ENCODE measurements around the gene HK1. TPM values are rescaled to one million over a fixed set of nuclear protein-coding genes. Genes with fewer than 3 reads are reported as not detected.
"Not testable (repeated sequence)": the region's sequence is repeated elsewhere in the genome, so short reads cannot be mapped to it uniquely, and the experiment has no call there.

The HK1 gene
- total RNA-seq, 4 donors from 2014 or later: 27.3 to 54.0 (median 30.1) TPM

GRCh38 chr10:69331161-69331560 is 52.9 kb downstream of the HK1 start:
- Histone ChIP-seq H3K4me1 (peaks cover 0 to 56% (median 26%) of the 10 kb centered on the region in 4 donors), H3K4me3 (no peak overlapping the region), H3K36me3 (no peaks in the 10 kb centered on the region), H3K9me3 (no peaks in the 10 kb centered on the region), H3K27ac (no peak overlapping the region), H3K27me3 (no peaks in the 10 kb centered on the region)
- no peak for DNase-seq (ENCODE audit: low spot score in 2 of 2)
- WGBS, 2 donors: 96 to 98% methylated on average over 7 of the region's 7 CpGs
- TF ChIP-seq, protein P1, sequence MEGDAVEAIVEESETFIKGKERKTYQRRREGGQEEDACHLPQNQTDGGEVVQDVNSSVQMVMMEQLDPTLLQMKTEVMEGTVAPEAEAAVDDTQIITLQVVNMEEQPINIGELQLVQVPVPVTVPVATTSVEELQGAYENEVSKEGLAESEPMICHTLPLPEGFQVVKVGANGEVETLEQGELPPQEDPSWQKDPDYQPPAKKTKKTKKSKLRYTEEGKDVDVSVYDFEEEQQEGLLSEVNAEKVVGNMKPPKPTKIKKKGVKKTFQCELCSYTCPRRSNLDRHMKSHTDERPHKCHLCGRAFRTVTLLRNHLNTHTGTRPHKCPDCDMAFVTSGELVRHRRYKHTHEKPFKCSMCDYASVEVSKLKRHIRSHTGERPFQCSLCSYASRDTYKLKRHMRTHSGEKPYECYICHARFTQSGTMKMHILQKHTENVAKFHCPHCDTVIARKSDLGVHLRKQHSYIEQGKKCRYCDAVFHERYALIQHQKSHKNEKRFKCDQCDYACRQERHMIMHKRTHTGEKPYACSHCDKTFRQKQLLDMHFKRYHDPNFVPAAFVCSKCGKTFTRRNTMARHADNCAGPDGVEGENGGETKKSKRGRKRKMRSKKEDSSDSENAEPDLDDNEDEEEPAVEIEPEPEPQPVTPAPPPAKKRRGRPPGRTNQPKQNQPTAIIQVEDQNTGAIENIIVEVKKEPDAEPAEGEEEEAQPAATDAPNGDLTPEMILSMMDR (IDR thresholded peaks at IDR 0.05): no peak
- TF ChIP-seq EP300 (IDR thresholded peaks at IDR 0.05) (no peak), POLR2A (IDR thresholded peaks at IDR 0.05) (no peak)

GRCh38 chr10:69332278-69333010 is 54.1 kb downstream of the HK1 start:
- Histone ChIP-seq H3K27me3 (no peaks in the 10 kb centered on the region), H3K4me3 (no peak overlapping the region), H3K36me3 (no peaks in the 10 kb centered on the region), H3K27ac (no peak overlapping the region), H3K4me1 (peaks cover 0 to 60% (median 25%) of the 10 kb centered on the region in 4 donors), H3K9me3 (no peaks in the 10 kb centered on the region)
- TF ChIP-seq EP300 (IDR thresholded peaks at IDR 0.05) (no peak), POLR2A (IDR thresholded peaks at IDR 0.05) (no peak)
- TF ChIP-seq, protein P1 (IDR thresholded peaks at IDR 0.05): no peak
- WGBS, 2 donors: 88 to 89% methylated on average over 9 of the region's 9 CpGs
- DNase-seq (ENCODE audit: low spot score in 2 of 2): no peak

GRCh38 chr10:69333205-69333604 is 54.9 kb downstream of the HK1 start:
- Histone ChIP-seq H3K4me1 (peaks cover 0 to 61% (median 25%) of the 10 kb centered on the region in 4 donors), H3K27me3 (no peaks in the 10 kb centered on the region), H3K27ac (peak overlapping the region in 2 of 4 donors; percentile 37 to 39), H3K9me3 (no peaks in the 10 kb centered on the region), H3K36me3 (no peaks in the 10 kb centered on the region), H3K4me3 (no peak overlapping the region)
- DNase-seq (ENCODE audit: low spot score in 2 of 2): no peak
- 42 to 56% methylated on average over 3 of the region's 3 CpGs for WGBS, 2 donors
- TF ChIP-seq, protein P1 (IDR thresholded peaks at IDR 0.05): peak in 1 of 5 experiments; percentile 10
- no peak for TF ChIP-seq POLR2A (IDR thresholded peaks at IDR 0.05)

DNA sequence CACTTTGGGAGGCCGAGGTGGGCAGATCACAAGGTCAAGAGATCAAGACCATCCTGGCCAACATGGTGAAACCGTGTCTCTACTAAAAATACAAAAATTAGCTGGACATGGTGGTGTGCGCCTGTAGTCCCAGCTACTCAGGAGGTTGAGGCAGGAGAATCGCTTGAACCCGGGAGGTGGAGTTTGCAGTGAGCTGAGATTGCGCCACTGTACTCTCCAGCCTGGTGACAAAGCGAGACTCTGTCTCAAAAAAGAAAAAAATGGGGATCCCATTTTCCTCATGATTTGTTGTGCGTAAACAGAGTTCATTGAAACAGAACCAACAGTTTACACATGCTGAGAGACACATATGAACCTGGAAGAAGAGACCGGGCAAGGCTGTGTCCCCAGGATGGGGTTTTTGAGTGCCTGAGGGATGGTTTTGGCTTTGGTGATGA is 55.6 kb downstream of the HK1 start:
- H3K4me3 ChIP-seq: not testable (repeated sequence)
- 86 to 89% methylated on average over 9 of the region's 9 CpGs for WGBS, 2 donors

DNA sequence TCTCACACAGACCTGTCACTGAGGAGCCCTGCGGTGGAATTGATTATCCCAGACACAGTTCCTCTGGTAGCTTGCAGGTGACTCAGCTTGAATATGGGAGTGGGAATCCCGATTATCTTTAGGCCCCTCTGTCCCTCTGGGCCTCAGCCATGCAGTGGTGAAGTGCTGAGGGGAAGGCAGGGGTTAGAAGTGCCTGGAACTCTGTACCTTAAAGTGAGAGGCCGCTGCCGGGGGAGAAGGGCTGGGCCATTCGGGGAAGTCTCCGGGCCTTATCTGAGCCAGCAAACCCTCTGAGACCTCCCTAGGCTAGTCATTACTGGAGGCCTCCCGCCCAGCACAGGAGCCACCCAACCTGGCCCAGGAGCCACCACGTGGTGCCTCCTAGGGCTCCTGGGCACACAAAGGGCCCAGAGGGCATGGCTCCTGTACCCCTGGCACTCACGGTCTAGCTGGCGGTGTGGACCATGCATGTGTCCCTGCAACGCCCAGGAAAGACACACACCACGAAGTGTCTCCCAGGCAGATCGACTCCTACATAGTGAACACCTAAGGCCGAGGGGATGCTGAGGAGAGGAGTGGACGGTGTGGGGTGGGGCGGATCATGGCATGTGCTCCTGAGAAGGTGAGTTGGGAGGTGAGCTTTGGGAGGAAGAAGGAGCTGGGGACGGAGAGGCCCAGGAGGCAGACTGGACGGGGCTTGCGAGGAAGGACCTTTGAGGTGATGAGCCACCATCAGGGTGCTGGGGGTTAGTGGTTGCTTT is 56.2 kb downstream of the HK1 start:
- DNase-seq (ENCODE audit: low spot score in 2 of 2): no peak
- H3K36me3 ChIP-seq: no peaks in the 10 kb centered on the region
- no peaks in the 10 kb centered on the region for H3K27me3 ChIP-seq
- H3K4me1 ChIP-seq: peaks cover 0 to 62% (median 23%) of the 10 kb centered on the region in 4 donors
- WGBS, 2 donors: 81 to 84% methylated on average over 12 to 14 of the region's 19 CpGs
- no peaks in the 10 kb centered on the region for H3K9me3 ChIP-seq
- TF ChIP-seq EP300 (IDR thresholded peaks at IDR 0.05) (no peak), POLR2A (IDR thresholded peaks at IDR 0.05) (no peak)
- TF ChIP-seq, protein P1 (IDR thresholded peaks at IDR 0.05): no peak
- no peak overlapping the region for H3K4me3 ChIP-seq
- H3K27ac ChIP-seq: peak overlapping the region in 2 of 4 donors; percentile 37 to 53

More for the DNA sequence above, 55.6 kb downstream of the HK1 start:
- peak overlapping the region in 2 of 4 donors; percentile 37 to 53 for H3K27ac ChIP-seq
- not testable (repeated sequence) for H3K36me3 ChIP-seq; H3K27me3 ChIP-seq; DNase-seq (ENCODE audit: low spot score in 2 of 2); H3K9me3 ChIP-seq
- peaks cover 0 to 61% (median 22%) of the 10 kb centered on the region in 4 donors for H3K4me1 ChIP-seq

Measured in tibial nerve (tissue), 4 donors.